ENCODE results near the gene MRPL20.
A peak's percentile ranks its signal among the peaks of the same experiment; 100 is the strongest.

MRPL20 gene

DNA sequence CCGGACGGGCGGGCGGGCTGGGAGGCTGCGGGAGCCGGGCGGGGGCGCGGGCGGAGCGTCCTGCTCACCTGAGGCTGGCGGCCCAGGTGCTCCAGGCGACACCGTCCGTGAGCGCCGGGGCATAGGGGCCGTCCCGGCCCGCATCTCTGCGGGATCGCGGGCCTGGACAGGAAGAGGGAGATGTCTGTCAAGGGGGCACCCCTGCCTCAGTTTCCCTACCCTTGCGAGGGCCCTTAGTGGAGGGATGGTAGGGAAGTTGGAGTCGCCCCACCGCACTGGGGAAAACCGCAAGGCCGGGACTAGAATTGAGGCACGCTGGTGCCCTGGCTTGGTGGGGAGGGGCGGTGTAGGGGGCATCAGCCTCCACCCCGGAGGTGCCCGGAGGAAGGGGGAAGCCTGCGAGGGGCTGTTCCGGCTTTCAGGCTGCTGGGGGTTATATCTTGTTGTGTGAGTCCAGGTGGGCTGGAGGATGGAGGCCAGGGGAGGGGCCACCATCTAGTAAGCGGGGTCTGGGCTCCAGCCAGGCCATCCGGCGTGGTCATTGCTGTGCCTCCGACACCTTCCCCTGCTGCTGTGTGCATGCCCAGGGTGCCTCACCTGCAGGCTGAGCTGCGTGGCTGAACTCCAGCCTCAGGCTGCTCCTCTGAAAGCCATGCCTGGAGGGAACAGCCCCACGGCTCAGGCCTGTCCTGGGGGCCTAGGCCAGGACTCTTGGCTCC, 29.0 kb upstream of the MRPL20 start:
- Histone ChIP-seq H3K4me3 (ENCODE audit: low read depth, low read length) (peak overlapping the region; percentile 71), H3K4me1 (ENCODE audit: control insufficient read depth, insufficient read depth, low read length) (peaks cover 29% of the 10 kb centered on the region), H3K27ac (ENCODE audit: low read depth, low read length) (no peak overlapping the region), H3K9ac (ENCODE audit: low read depth, low read length) (peak overlapping the region; percentile 54; the same call in 1 of the 2 replicates), H3K9me3 (ENCODE audit: control insufficient read depth, insufficient read depth, low read length) (no peaks in the 10 kb centered on the region), H3K27me3 (ENCODE audit: control insufficient read depth, insufficient read depth, low read length) (peaks cover 11% of the 10 kb centered on the region), H3K36me3 (ENCODE audit: control insufficient read depth, insufficient read depth, low read length) (peaks cover 3% of the 10 kb centered on the region; the same call in 1 of the 2 replicates)

DNA sequence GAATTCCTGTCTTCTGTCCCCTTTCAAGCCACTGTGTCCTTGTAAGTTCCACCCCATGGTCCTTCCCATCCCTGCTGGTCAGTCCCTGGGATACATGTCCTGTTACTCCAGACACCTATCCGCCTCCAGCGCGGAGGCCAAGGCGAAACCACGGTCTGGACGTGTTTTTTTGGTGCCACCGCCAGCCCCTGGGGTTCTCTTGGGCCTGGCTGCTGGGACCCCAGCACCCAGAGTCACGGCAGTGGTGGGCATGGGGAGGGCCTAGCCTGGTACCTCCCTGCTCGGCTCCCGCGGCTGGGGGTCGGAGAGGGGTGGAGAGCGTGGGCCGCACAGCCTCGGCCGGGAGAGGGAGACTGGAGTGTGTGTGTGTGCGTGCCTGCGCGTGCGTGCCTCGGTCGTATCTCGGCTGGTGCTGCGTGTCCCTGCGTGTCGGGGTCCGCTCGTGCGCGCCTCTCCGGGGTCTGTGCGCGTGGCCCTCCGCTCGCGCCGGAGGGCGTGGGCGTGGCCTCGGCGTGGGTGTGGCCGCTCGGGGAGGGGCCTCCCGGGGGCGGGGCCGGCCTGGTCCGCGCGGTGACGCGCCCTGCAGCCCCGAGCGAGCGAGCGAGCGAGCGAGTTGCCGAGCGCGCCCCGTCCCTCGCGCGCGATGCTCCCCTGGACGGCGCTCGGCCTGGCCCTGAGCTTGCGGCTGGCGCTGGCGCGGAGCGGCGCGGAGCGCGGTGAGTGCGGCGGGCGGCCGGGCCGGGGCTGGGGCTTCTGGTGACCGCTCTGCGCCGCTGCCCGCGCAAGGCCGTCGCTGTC, 28.2 kb upstream of the MRPL20 start, which contains the start of gene VWA1:
TSS of gene VWA1 (plus strand) at position 585 of the 798 bp plus-strand sequence. CDS start at position 644, 59 bp downstream.
- H3K36me3 ChIP-seq (ENCODE audit: control insufficient read depth, insufficient read depth, low read length): peaks cover under 1% of the 10 kb centered on the region; the same call in 1 of the 2 replicates

DNA sequence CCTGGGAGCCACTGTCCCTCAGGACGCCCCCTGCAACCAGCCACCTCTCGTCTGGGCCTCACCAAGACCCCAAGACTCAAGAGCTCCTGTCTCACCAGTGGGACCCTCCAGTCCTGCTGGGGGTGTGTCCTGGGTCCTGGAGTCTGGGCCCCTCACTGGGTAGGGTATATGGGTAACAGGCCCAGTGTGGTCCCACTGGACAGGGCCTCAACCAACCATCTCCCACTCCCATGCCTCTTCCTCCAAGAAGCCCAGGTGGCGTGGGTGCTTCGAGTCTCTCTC, 27.7 kb upstream of the MRPL20 start:
- H3K27ac ChIP-seq (ENCODE audit: low read depth, low read length): peak overlapping the region; percentile 94
- no peaks in the 10 kb centered on the region for H3K36me3 ChIP-seq (ENCODE audit: control insufficient read depth, insufficient read depth, low read length)
- peak overlapping the region; percentile 71 for H3K4me3 ChIP-seq (ENCODE audit: low read depth, low read length)
- H3K9ac ChIP-seq (ENCODE audit: low read depth, low read length): no peak overlapping the region
- H3K9me3 ChIP-seq (ENCODE audit: control insufficient read depth, insufficient read depth, low read length): no peaks in the 10 kb centered on the region
- peaks cover 37% of the 10 kb centered on the region for H3K4me1 ChIP-seq (ENCODE audit: control insufficient read depth, insufficient read depth, low read length)
- peaks cover 11% of the 10 kb centered on the region for H3K27me3 ChIP-seq (ENCODE audit: control insufficient read depth, insufficient read depth, low read length)

More for the DNA sequence above, 28.2 kb upstream of the MRPL20 start, which contains the start of gene VWA1:
- Histone ChIP-seq H3K9me3 (ENCODE audit: control insufficient read depth, insufficient read depth, low read length) (no peaks in the 10 kb centered on the region), H3K27ac (ENCODE audit: low read depth, low read length) (peak within 1 kb of the TSS; percentile 94), H3K27me3 (ENCODE audit: control insufficient read depth, insufficient read depth, low read length) (peaks cover 11% of the 10 kb centered on the region), H3K4me1 (ENCODE audit: control insufficient read depth, insufficient read depth, low read length) (peaks cover 34% of the 10 kb centered on the region), H3K4me3 (ENCODE audit: low read depth, low read length) (peak within 1 kb of the TSS; percentile 71), H3K9ac (ENCODE audit: low read depth, low read length) (peak within 1 kb of the TSS; percentile 54; the same call in 1 of the 2 replicates)

- H3K27me3 ChIP-seq (ENCODE audit: control insufficient read depth, insufficient read depth, low read length): peaks cover 11% of the 10 kb centered on the region
- H3K36me3 ChIP-seq (ENCODE audit: control insufficient read depth, insufficient read depth, low read length): no peaks in the 10 kb centered on the region
- H3K27ac ChIP-seq (ENCODE audit: low read depth, low read length): peak overlapping the region; percentile 94
- no peak overlapping the region; the same call in 1 of the 2 replicates for H3K9ac ChIP-seq (ENCODE audit: low read depth, low read length)
- H3K9me3 ChIP-seq (ENCODE audit: control insufficient read depth, insufficient read depth, low read length): no peaks in the 10 kb centered on the region
- peaks cover 37% of the 10 kb centered on the region for H3K4me1 ChIP-seq (ENCODE audit: control insufficient read depth, insufficient read depth, low read length)
- peak overlapping the region; percentile 71; the same call in 1 of the 2 replicates for H3K4me3 ChIP-seq (ENCODE audit: low read depth, low read length)
Measured at GRCh38 chr1:1434131-1434823, 27.2 kb upstream of the MRPL20 start.

DNA sequence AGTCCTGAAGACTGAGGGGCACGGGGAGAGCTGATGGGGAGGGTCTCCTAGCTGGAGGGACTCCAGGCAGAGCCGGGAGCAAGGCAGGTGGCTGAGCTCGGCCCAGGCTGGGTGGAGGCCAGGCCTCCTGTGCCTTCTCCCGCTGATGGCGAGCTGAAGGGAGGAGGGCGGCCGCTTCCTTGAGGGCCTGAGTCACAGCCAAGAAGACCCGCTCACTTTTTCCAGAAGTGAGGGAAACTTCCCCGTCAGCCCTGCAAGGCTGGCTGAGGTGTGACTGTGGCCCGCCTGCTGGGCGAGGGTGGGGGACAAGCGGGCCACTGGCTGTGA, 26.7 kb upstream of the MRPL20 start:
- Histone ChIP-seq H3K9ac (ENCODE audit: low read depth, low read length) (no peak overlapping the region; the same call in 1 of the 2 replicates), H3K27ac (ENCODE audit: low read depth, low read length) (peak overlapping the region; percentile 94), H3K4me3 (ENCODE audit: low read depth, low read length) (peak overlapping the region; percentile 29; the same call in 1 of the 2 replicates), H3K4me1 (ENCODE audit: control insufficient read depth, insufficient read depth, low read length) (peaks cover 37% of the 10 kb centered on the region), H3K27me3 (ENCODE audit: control insufficient read depth, insufficient read depth, low read length) (peaks cover 11% of the 10 kb centered on the region), H3K9me3 (ENCODE audit: control insufficient read depth, insufficient read depth, low read length) (no peaks in the 10 kb centered on the region), H3K36me3 (ENCODE audit: control insufficient read depth, insufficient read depth, low read length) (no peaks in the 10 kb centered on the region)

DNA sequence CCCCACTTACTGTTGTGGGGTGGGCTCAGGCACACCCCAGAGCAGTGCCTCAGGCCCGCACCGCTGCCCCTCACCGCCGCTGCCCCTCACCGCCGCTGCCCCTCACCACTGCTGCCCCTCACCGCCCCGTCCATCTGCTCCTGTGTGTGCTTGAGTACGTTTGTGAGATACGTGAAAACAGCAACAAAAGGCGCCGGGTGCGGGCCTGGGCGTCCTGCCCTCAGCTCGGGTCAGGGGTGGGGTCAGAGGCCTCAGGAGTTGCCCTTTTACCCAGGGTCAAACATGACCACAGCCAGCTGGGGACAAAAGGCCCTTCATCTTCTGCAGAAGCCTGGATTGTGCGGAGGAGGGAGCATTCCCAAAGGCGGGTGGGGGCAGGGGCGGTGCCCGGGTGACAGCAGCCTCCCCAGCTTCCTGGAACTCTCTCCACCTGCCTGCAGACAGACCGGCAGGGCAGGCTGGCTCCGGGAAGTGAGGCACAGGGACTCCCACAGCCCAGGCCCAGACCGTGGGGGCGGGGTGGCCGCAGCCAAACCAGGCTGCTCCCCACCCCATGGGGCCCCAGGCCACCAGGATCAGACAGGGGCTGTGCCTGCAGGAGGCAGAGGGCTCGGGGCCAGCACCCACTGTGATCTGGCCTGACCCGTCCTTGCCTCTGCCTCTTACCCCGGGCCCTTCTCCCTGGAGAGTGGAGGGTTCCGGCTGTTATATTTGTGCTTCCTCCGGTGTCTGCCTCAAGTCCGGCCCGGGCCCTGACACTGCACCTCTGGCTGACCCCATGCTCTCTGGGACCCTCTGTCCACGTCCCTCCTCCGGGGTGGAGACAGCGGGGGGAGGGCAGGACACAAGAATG, 26.1 kb upstream of the MRPL20 start:
- Histone ChIP-seq H3K27me3 (ENCODE audit: control insufficient read depth, insufficient read depth, low read length) (peaks cover 11% of the 10 kb centered on the region), H3K9ac (ENCODE audit: low read depth, low read length) (peak overlapping the region; percentile 38; the same call in 1 of the 2 replicates), H3K4me3 (ENCODE audit: low read depth, low read length) (peak overlapping the region; percentile 21; the same call in 1 of the 2 replicates), H3K9me3 (ENCODE audit: control insufficient read depth, insufficient read depth, low read length) (no peaks in the 10 kb centered on the region), H3K36me3 (ENCODE audit: control insufficient read depth, insufficient read depth, low read length) (no peaks in the 10 kb centered on the region), H3K27ac (ENCODE audit: low read depth, low read length) (peak overlapping the region; percentile 94), H3K4me1 (ENCODE audit: control insufficient read depth, insufficient read depth, low read length) (peaks cover 37% of the 10 kb centered on the region)

DNA sequence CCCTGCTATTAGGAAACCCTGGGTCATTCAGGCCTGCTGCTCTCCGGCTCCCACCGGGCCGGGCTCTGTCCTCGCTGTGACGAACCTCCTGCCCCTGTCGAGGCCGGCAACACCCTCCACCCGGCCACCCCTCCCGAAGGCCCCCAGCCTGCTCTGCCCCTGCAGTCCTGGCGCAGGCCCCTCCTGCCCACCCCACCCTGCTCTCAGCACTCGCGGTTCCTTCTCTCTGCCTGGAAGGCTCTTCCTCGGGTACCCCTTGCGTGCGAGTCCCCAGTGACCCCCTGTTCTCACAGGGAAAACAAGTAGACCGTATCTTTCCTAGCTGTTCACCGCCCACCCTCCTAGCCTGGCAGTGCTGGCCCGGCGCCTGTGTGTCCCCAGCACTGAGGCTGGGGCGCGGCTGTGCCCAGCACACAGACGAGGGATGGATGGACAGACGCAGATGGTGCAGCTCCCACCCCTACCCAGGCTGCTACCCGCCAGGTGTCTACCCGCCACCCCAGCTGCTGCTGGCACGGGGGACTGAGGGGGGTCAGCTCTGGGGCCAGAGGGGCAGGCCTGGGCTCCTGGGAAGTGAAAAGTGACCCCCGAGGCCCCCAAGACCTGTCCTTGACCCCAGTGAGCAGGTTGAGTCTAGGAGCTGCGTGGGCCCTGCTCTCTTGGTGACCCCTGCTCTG, 25.3 kb upstream of the MRPL20 start:
- Histone ChIP-seq H3K9ac (ENCODE audit: low read depth, low read length) (no peak overlapping the region), H3K4me1 (ENCODE audit: control insufficient read depth, insufficient read depth, low read length) (peaks cover 37% of the 10 kb centered on the region), H3K27me3 (ENCODE audit: control insufficient read depth, insufficient read depth, low read length) (peaks cover 11% of the 10 kb centered on the region), H3K4me3 (ENCODE audit: low read depth, low read length) (no peak overlapping the region), H3K9me3 (ENCODE audit: control insufficient read depth, insufficient read depth, low read length) (no peaks in the 10 kb centered on the region), H3K27ac (ENCODE audit: low read depth, low read length) (peak overlapping the region; percentile 94), H3K36me3 (ENCODE audit: control insufficient read depth, insufficient read depth, low read length) (no peaks in the 10 kb centered on the region)

- H3K27ac ChIP-seq (ENCODE audit: low read depth, low read length): peak overlapping the region; percentile 71
- H3K27me3 ChIP-seq (ENCODE audit: control insufficient read depth, insufficient read depth, low read length): peaks cover 11% of the 10 kb centered on the region
- no peak overlapping the region for H3K9ac ChIP-seq (ENCODE audit: low read depth, low read length)
- H3K4me3 ChIP-seq (ENCODE audit: low read depth, low read length): no peak overlapping the region
- H3K9me3 ChIP-seq (ENCODE audit: control insufficient read depth, insufficient read depth, low read length): no peaks in the 10 kb centered on the region
- H3K4me1 ChIP-seq (ENCODE audit: control insufficient read depth, insufficient read depth, low read length): peaks cover 37% of the 10 kb centered on the region
- no peaks in the 10 kb centered on the region for H3K36me3 ChIP-seq (ENCODE audit: control insufficient read depth, insufficient read depth, low read length)
Measured at GRCh38 chr1:1431845-1432273, 24.8 kb upstream of the MRPL20 start.

GRCh38 chr1:1430992-1431844, 24.1 kb upstream of the MRPL20 start:
- no peak overlapping the region for H3K4me3 ChIP-seq (ENCODE audit: low read depth, low read length)
- H3K9me3 ChIP-seq (ENCODE audit: control insufficient read depth, insufficient read depth, low read length): no peaks in the 10 kb centered on the region
- peak overlapping the region; percentile 71 for H3K27ac ChIP-seq (ENCODE audit: low read depth, low read length)
- H3K36me3 ChIP-seq (ENCODE audit: control insufficient read depth, insufficient read depth, low read length): no peaks in the 10 kb centered on the region
- no peak overlapping the region for H3K9ac ChIP-seq (ENCODE audit: low read depth, low read length)
- H3K4me1 ChIP-seq (ENCODE audit: control insufficient read depth, insufficient read depth, low read length): peaks cover 39% of the 10 kb centered on the region
- H3K27me3 ChIP-seq (ENCODE audit: control insufficient read depth, insufficient read depth, low read length): peaks cover 6% of the 10 kb centered on the region
